Measurements from ENCODE around the gene KCTD16.

GRCh38 chr5:144166696-144167095 is 4.0 kb upstream of the KCTD16 start:
- TF ChIP-seq, protein P1, sequence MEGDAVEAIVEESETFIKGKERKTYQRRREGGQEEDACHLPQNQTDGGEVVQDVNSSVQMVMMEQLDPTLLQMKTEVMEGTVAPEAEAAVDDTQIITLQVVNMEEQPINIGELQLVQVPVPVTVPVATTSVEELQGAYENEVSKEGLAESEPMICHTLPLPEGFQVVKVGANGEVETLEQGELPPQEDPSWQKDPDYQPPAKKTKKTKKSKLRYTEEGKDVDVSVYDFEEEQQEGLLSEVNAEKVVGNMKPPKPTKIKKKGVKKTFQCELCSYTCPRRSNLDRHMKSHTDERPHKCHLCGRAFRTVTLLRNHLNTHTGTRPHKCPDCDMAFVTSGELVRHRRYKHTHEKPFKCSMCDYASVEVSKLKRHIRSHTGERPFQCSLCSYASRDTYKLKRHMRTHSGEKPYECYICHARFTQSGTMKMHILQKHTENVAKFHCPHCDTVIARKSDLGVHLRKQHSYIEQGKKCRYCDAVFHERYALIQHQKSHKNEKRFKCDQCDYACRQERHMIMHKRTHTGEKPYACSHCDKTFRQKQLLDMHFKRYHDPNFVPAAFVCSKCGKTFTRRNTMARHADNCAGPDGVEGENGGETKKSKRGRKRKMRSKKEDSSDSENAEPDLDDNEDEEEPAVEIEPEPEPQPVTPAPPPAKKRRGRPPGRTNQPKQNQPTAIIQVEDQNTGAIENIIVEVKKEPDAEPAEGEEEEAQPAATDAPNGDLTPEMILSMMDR (IDR thresholded peaks at IDR 0.05 in 8 of 11, conservative IDR thresholded peaks at IDR 0.05 in 3 of 11), result no peak
- TF ChIP-seq POLR2AphosphoS5 (IDR thresholded peaks at IDR 0.05) (no peak), POLR2A (IDR thresholded peaks at IDR 0.05) (no peak)
